ENCODE data around the gene ABLIM3. TPM values are rescaled to one million over a fixed set of nuclear protein-coding genes. Genes with fewer than 3 reads are reported as not detected.
A peak's percentile ranks its signal among the peaks of the same experiment; 100 is the strongest.
"Not testable (repeated sequence)": the region's sequence is repeated elsewhere in the genome, so short reads cannot be mapped to it uniquely, and the experiment has no call there.

The ABLIM3 gene
- total RNA-seq, 1 experiment from 2014 or later, result not detected

- Histone ChIP-seq H3K27me3 (replicated peaks; ENCODE audit: control insufficient read depth, insufficient read depth, low read length) (no peaks in the 10 kb centered on the region; the same call in 1 of the 2 replicates), H3K4me1 (0 out of 2 replicates have a peak, but pooled peaks cover 7% of the 10 kb centered on the region), H3K36me3 (ENCODE audit: control insufficient read depth, insufficient read depth, low read length) (no peaks in the 10 kb centered on the region), H3K4me3 (ENCODE audit: low read depth, low read length) (no peak overlapping the region), H3K9me3 (peaks cover 8% of the 10 kb centered on the region)
- TF ChIP-seq CTCF (IDR thresholded peaks at IDR 0.05; ENCODE audit: insufficient read depth in 1 of 2, low read depth in 1 of 2, low read length in 1 of 2, severe bottlenecking in 1 of 2, unreplicated experiment in 1 of 2), result peak; percentile 53 to 79
- Mint-ChIP-seq H3K4me3 (ENCODE audit: unreplicated experiment) (no peak overlapping the region), H3K9me3 (ENCODE audit: unreplicated experiment) (no peaks in the 10 kb centered on the region), H3K36me3 (ENCODE audit: insufficient read depth, unreplicated experiment) (peaks cover 8% of the 10 kb centered on the region), H3K4me1 (ENCODE audit: low read depth, unreplicated experiment) (peaks cover 7% of the 10 kb centered on the region), H3K27me3 (ENCODE audit: insufficient read depth, unreplicated experiment) (peaks cover 9% of the 10 kb centered on the region), H3K27ac (ENCODE audit: unreplicated experiment) (no peak overlapping the region)
- ChIA-PET CTCF (interaction anchor here (0.6 to 0.7 kb wide), 3 partner anchors 10 to 736 kb away, joined by 3 to 4 read pairs (median 3); no protein-coding TSS in a partner anchor), POLR2A (interaction anchor here (0.7 kb wide), 1 partner anchor 31 kb away, joined by 3 read pairs; no protein-coding TSS in a partner anchor)
- intact Hi-C loops (cut with micrococcal nuclease; ENCODE audit: unreplicated experiment), result loop anchor here (1.0 kb wide), 1 partner anchor 128 kb away; the partner anchor contains the start of gene ABLIM3
- no TSS peak for BruUV-seq (replicated peaks)
- peak in 1 of 2 experiments; percentile 47 for DNase-seq
These were observed 127.8 kb downstream of the ABLIM3 start for GRCh38 chr5:149268928-149269557.

- intact Hi-C loops (cut with micrococcal nuclease; ENCODE audit: unreplicated experiment), result no loop called here
- Mint-ChIP-seq H3K4me3 (ENCODE audit: unreplicated experiment) (peak overlapping the region; percentile 74), H3K4me1 (ENCODE audit: low read depth, unreplicated experiment) (peaks cover 7% of the 10 kb centered on the region), H3K9me3 (ENCODE audit: unreplicated experiment) (no peaks in the 10 kb centered on the region), H3K27ac (ENCODE audit: unreplicated experiment) (no peak overlapping the region), H3K27me3 (ENCODE audit: insufficient read depth, unreplicated experiment) (peaks cover 13% of the 10 kb centered on the region), H3K36me3 (ENCODE audit: insufficient read depth, unreplicated experiment) (peaks cover 8% of the 10 kb centered on the region)
- peaks cover 8% of the 10 kb centered on the region for H3K9me3 ChIP-seq
- TF ChIP-seq CTCF (IDR thresholded peaks at IDR 0.05; ENCODE audit: insufficient read depth in 1 of 2, low read depth in 1 of 2, low read length in 1 of 2, severe bottlenecking in 1 of 2, unreplicated experiment in 1 of 2), result no peak
- ChIA-PET POLR2A (no interaction called here), CTCF (no interaction called here)
- 0 out of 2 replicates have a peak, but pooled peaks cover 7% of the 10 kb centered on the region for H3K4me1 ChIP-seq
- H3K36me3 ChIP-seq (ENCODE audit: control insufficient read depth, insufficient read depth, low read length), result no peaks in the 10 kb centered on the region
- DNase-seq, result peak; percentile 46 to 58
- peak overlapping the region; percentile 52 for H3K4me3 ChIP-seq (ENCODE audit: low read depth, low read length)
- no peaks in the 10 kb centered on the region; the same call in 1 of the 2 replicates for H3K27me3 ChIP-seq (replicated peaks; ENCODE audit: control insufficient read depth, insufficient read depth, low read length)
- no TSS peak for BruUV-seq (replicated peaks)
These were observed 130.0 kb downstream of the ABLIM3 start for GRCh38 chr5:149271195-149271715.

- no peaks in the 10 kb centered on the region for H3K36me3 ChIP-seq (ENCODE audit: control insufficient read depth, insufficient read depth, low read length)
- Mint-ChIP-seq H3K36me3 (ENCODE audit: insufficient read depth, unreplicated experiment) (peaks cover 8% of the 10 kb centered on the region), H3K27ac (ENCODE audit: unreplicated experiment) (no peak within 1 kb of the TSS), H3K27me3 (ENCODE audit: insufficient read depth, unreplicated experiment) (peaks cover 17% of the 10 kb centered on the region), H3K9me3 (ENCODE audit: unreplicated experiment) (no peaks in the 10 kb centered on the region), H3K4me3 (ENCODE audit: unreplicated experiment) (peak within 1 kb of the TSS; percentile 74), H3K4me1 (ENCODE audit: low read depth, unreplicated experiment) (peaks cover 7% of the 10 kb centered on the region)
- H3K9me3 ChIP-seq, result peaks cover 8% of the 10 kb centered on the region
- peak; percentile 29 to 46 for DNase-seq
- POLR2A ChIA-PET, result no interaction called here
- H3K27me3 ChIP-seq (replicated peaks; ENCODE audit: control insufficient read depth, insufficient read depth, low read length), result no peaks in the 10 kb centered on the region; the same call in 1 of the 2 replicates
- no peak for TF ChIP-seq CTCF (IDR thresholded peaks at IDR 0.05; ENCODE audit: insufficient read depth in 1 of 2, low read depth in 1 of 2, low read length in 1 of 2, severe bottlenecking in 1 of 2, unreplicated experiment in 1 of 2)
- 0 out of 2 replicates have a peak, but pooled peaks cover 7% of the 10 kb centered on the region for H3K4me1 ChIP-seq
- CTCF ChIA-PET, result interaction anchor here (0.5 kb wide), 1 partner anchor 58 kb away, joined by 3 read pairs; no protein-coding TSS in a partner anchor
- no TSS peak for BruUV-seq (replicated peaks)
- intact Hi-C loops (cut with micrococcal nuclease; ENCODE audit: unreplicated experiment), result no loop called here
- H3K4me3 ChIP-seq (ENCODE audit: low read depth, low read length), result peak within 1 kb of the TSS; percentile 52
These were observed 130.6 kb downstream of the ABLIM3 start, which contains the start of gene AFAP1L1 for GRCh38 chr5:149271716-149272563. TSS of gene AFAP1L1 (plus strand) at chr5:149271859. CDS start at chr5:149271969, 110 bp downstream.

DNA sequence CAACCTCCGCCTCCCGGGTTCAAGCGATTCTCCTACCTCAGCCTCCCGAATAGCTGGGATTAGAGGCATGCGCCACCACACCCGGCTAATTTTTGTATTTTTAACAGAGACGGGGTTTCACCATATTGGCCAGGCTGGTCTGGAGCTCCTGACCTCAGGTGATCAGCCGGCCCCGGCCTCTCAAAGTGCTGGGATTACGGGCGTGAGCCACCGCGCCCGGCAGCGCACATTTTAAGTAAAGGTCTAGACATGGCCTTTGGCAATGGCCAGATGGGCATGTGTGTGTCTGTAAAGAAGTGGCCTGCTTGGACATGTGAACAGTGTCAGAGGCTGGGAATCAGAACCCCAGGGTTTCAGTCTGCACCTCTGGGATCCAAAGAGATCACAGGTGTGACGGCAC lies 131.5 kb downstream of the ABLIM3 start:
- H3K9me3 Mint-ChIP-seq (ENCODE audit: unreplicated experiment); BruUV-seq (replicated peaks); H3K27ac Mint-ChIP-seq (ENCODE audit: unreplicated experiment); intact Hi-C loops (cut with micrococcal nuclease; ENCODE audit: unreplicated experiment); H3K9me3 ChIP-seq; H3K36me3 Mint-ChIP-seq (ENCODE audit: insufficient read depth, unreplicated experiment); H3K27me3 ChIP-seq (replicated peaks; ENCODE audit: control insufficient read depth, insufficient read depth, low read length); H3K4me1 Mint-ChIP-seq (ENCODE audit: low read depth, unreplicated experiment); POLR2A ChIA-PET; H3K4me1 ChIP-seq; DNase-seq; H3K4me3 ChIP-seq (ENCODE audit: low read depth, low read length); H3K36me3 ChIP-seq (ENCODE audit: control insufficient read depth, insufficient read depth, low read length): not testable (repeated sequence)
- H3K4me3 Mint-ChIP-seq (ENCODE audit: unreplicated experiment), result peak overlapping the region; percentile 74
- peaks cover 23% of the 10 kb centered on the region for H3K27me3 Mint-ChIP-seq (ENCODE audit: insufficient read depth, unreplicated experiment)
- CTCF ChIA-PET, result interaction anchor here (0.5 kb wide), 1 partner anchor 59 kb away, joined by 3 read pairs; no protein-coding TSS in a partner anchor

Data from Caco-2 (cell line).